Panc1 (cell line): Measurements from ENCODE around the gene MFSD12.

Source experiments
- CTCF ChIP-seq: fragments of 450-650 bp; IDR thresholded peaks from 2 replicates; pipeline ENCODE4 v1.5.1; 2017; ENCODE audit warnings: mild to moderate bottlenecking
- REST ChIP-seq, 2 experiments: IDR thresholded peaks; 2 replicates each; pipeline ENCODE4 v1.6.1; 2011 to 2012; ENCODE audit warnings: low read depth in 2 of 2, control low read depth in 1 of 2, low read length in 1 of 2, mild to moderate bottlenecking in 1 of 2, moderate library complexity in 1 of 2; ENCODE audit not compliant: insufficient read depth in 1 of 2
- SIN3A ChIP-seq: IDR thresholded peaks from 2 replicates; pipeline ENCODE4 v1.6.1; 2012; ENCODE audit warnings: low read depth, mild to moderate bottlenecking, low read length, moderate library complexity, borderline replicate concordance; ENCODE audit not compliant: insufficient read depth

DNA sequence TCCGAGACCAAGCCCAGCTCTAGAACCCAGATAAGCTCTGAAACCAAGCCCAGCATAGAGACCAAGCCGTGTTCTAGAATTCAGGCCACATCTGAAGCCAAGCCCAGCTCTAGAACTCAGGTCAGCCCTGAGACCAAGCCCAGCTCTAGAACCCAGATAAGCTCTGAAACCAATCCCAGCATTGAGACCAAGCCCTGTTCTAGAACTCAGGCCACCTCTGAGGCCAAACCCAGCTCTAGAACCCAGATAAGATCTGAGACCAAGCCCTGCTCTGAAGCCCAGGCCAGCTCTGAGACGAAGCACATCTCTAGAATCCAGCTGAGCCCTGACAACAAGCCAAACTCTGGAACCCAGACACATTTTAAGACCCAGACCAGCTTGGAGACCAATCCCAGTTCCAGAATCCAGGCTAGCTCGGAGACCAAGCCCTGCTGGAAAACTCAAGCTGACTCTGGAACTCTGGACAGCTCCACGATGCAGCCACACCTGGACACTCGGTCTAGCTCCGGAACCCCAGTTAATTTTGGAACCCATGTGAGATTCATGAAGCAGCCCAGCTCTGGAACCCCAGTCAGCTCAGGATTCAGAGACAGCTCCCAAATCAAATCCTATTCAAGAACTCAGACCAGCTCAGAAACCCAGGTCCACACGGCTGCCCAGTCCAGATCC lies 33.7 kb upstream of the MFSD12 start:
- TF ChIP-seq CTCF (no peak), REST (IDR thresholded peaks at IDR 0.05; ENCODE audit: insufficient read depth in 1 of 2, low read depth in 2 of 2, low read length in 1 of 2) (no peak), SIN3A (no peak)
